Upper lobe of right lung (tissue), 1 donor: ENCODE measurements around the gene IL36G. TPM values are rescaled to one million over a fixed set of nuclear protein-coding genes. Genes with fewer than 3 reads are reported as not detected.

ENCODE experiments used
- ATAC-seq: fragments of 200-7000 bp; cut with Tn5 transposase; one replicate; pipeline ENCODE4 v1.9.1; 2020; ENCODE audit warnings: mild to moderate bottlenecking, moderate library complexity
- DNase-seq: peaks from one replicate; pipeline ENCODE4 v3.0.0-alpha.2; 2020
- H3K27ac ChIP-seq: fragments of 200-600 bp; one replicate; pipeline ENCODE4 v1.8.0; 2022
- H3K27me3 ChIP-seq: fragments of 200-600 bp; one replicate; pipeline ENCODE4 v1.8.0; 2022; ENCODE audit warnings: mild to moderate bottlenecking
- H3K36me3 ChIP-seq: fragments of 200-600 bp; one replicate; pipeline ENCODE4 v1.8.0; 2022
- H3K4me1 ChIP-seq: fragments of 200-600 bp; one replicate; pipeline ENCODE4 v1.8.0; 2022
- H3K4me3 ChIP-seq: fragments of 200-600 bp; one replicate; pipeline ENCODE4 v1.8.0; 2022; ENCODE audit warnings: mild to moderate bottlenecking
- H3K9me3 ChIP-seq: fragments of 200-600 bp; one replicate; pipeline ENCODE4 v1.8.0; 2022
- CTCF ChIP-seq: fragments of 200-600 bp; IDR thresholded peaks from one replicate; pipeline ENCODE4 v1.8.0; 2022; ENCODE audit warnings: antibody characterized with exemption
- intact Hi-C: fragments of 100-400 bp; cut with DNase I; formaldehyde crosslinking; loops from one replicate; pipeline ENCODE4 v1.11.0; 2022
- total RNA-seq: library from RNA; stranded (reverse); fragmentation: NEBNext Ultra II Directional; extraction: Animal tissue kit (Norgen Biotek cat#: 25700); gene quantifications from one replicate; pipeline ENCODE4 v1.2.1, GENCODE V29; 2021
- donor health status: DM: no; HTN: yes; CAD: no; lungs with severe emphysema.

IL36G gene
- total RNA-seq, 1 donor from 2014 or later = not detected

- no peak for TF ChIP-seq CTCF
- Histone ChIP-seq H3K36me3 (no peaks in the 10 kb centered on the region), H3K4me3 (no peak within 1 kb of the TSS), H3K9me3 (no peaks in the 10 kb centered on the region), H3K27me3 (no peaks in the 10 kb centered on the region), H3K27ac (no peak within 1 kb of the TSS), H3K4me1 (no peaks in the 10 kb centered on the region)
- DNase-seq (no peak), ATAC-seq (no peak)
- intact Hi-C loops = no loop called here
Observed at GRCh38 chr2:113005030-113005509, 27.3 kb downstream of the IL36G start, which contains the start of gene IL36A. IL36A (plus strand) TSS chr2:113005459; CDS start chr2:113005872, 413 bp downstream.

- no peak for ATAC-seq
Observed at GRCh38 chr2:113007250-113007649, 29.4 kb downstream of the IL36G start.

GRCh38 chr2:113009622-113010021, 31.8 kb downstream of the IL36G start:
- no peak for TF ChIP-seq CTCF
- intact Hi-C loops = no loop called here

More at GRCh38 chr2:113007250-113007649, 29.4 kb downstream of the IL36G start:
- TF ChIP-seq CTCF = no peak
- Histone ChIP-seq H3K9me3 (no peaks in the 10 kb centered on the region), H3K4me3 (no peak overlapping the region), H3K27ac (no peak overlapping the region), H3K27me3 (no peaks in the 10 kb centered on the region), H3K4me1 (no peaks in the 10 kb centered on the region), H3K36me3 (no peaks in the 10 kb centered on the region)
- DNase-seq = no peak
- intact Hi-C loops = no loop called here

GRCh38 chr2:113010088-113010487, 32.3 kb downstream of the IL36G start:
- ATAC-seq = no peak
- no peak for TF ChIP-seq CTCF
- no peak for DNase-seq
- Histone ChIP-seq H3K36me3 (no peaks in the 10 kb centered on the region), H3K4me1 (no peaks in the 10 kb centered on the region), H3K27me3 (peaks cover 4% of the 10 kb centered on the region), H3K9me3 (no peaks in the 10 kb centered on the region), H3K27ac (no peak overlapping the region), H3K4me3 (no peak overlapping the region)
- intact Hi-C loops = no loop called here

More at GRCh38 chr2:113009622-113010021, 31.8 kb downstream of the IL36G start:
- Histone ChIP-seq H3K36me3 (no peaks in the 10 kb centered on the region), H3K4me1 (no peaks in the 10 kb centered on the region), H3K27ac (no peak overlapping the region), H3K27me3 (no peaks in the 10 kb centered on the region), H3K9me3 (no peaks in the 10 kb centered on the region), H3K4me3 (no peak overlapping the region)
- DNase-seq = no peak
- ATAC-seq = no peak

- no peaks in the 10 kb centered on the region for H3K36me3 ChIP-seq
- ATAC-seq = no peak
- H3K27ac ChIP-seq = no peak overlapping the region
- H3K27me3 ChIP-seq = peaks cover 14% of the 10 kb centered on the region
- no peaks in the 10 kb centered on the region for H3K4me1 ChIP-seq
- intact Hi-C loops = no loop called here
- H3K4me3 ChIP-seq = no peak overlapping the region
- no peak for TF ChIP-seq CTCF
- no peaks in the 10 kb centered on the region for H3K9me3 ChIP-seq
- no peak for DNase-seq
Observed at GRCh38 chr2:113011108-113011507, 33.3 kb downstream of the IL36G start.
